NOMO-1 (cell line): Measurements from ENCODE around the gene EHD2.
"Not testable (repeated sequence)": the region's sequence is repeated elsewhere in the genome, so short reads cannot be mapped to it uniquely, and the experiment has no call there.

Experiments used
- DNase-seq, 2 experiments: peaks; one replicate each; lab custom pipeline; 2025; ENCODE audit not compliant: unreplicated experiment in 2 of 2; lab: John Stamatoyannopoulos, UW

EHD2 gene

GRCh38 chr19:47711652-47712242, 1.5 kb upstream of the EHD2 start:
- DNase-seq = no peak

GRCh38 chr19:47714339-47714738, 1.1 kb downstream of the EHD2 start:
- DNase-seq = no peak

- not testable (repeated sequence) for DNase-seq
These were observed 1.6 kb downstream of the EHD2 start for GRCh38 chr19:47714855-47715254.

- DNase-seq = no peak
These were observed 3.2 kb downstream of the EHD2 start for GRCh38 chr19:47716270-47716937.

- DNase-seq = not testable (repeated sequence)
These were observed 5.3 kb downstream of the EHD2 start for GRCh38 chr19:47718415-47719046.

- DNase-seq = no peak
These were observed 6.0 kb downstream of the EHD2 start for GRCh38 chr19:47719047-47719859.

GRCh38 chr19:47720669-47721422, 7.6 kb downstream of the EHD2 start:
- DNase-seq = no peak

- DNase-seq = peak; percentile 68 to 75
These were observed 10.3 kb downstream of the EHD2 start for GRCh38 chr19:47723581-47723940.

GRCh38 chr19:47725759-47726401, 12.7 kb downstream of the EHD2 start:
- DNase-seq = peak; percentile 82 to 83

GRCh38 chr19:47726467-47726866, 13.2 kb downstream of the EHD2 start:
- peak in 1 of 2 experiments; percentile 7 for DNase-seq

GRCh38 chr19:47728295-47728694, 15.1 kb downstream of the EHD2 start:
- not testable (repeated sequence) for DNase-seq

- DNase-seq = no peak
These were observed 16.2 kb downstream of the EHD2 start for GRCh38 chr19:47729468-47729798.

GRCh38 chr19:47729799-47730520, 16.7 kb downstream of the EHD2 start:
- no peak for DNase-seq

GRCh38 chr19:47730521-47730889, 17.3 kb downstream of the EHD2 start:
- no peak for DNase-seq

GRCh38 chr19:47730910-47731309, 17.7 kb downstream of the EHD2 start:
- no peak for DNase-seq

- no peak for DNase-seq
These were observed 21.9 kb downstream of the EHD2 start for GRCh38 chr19:47735131-47735530.

GRCh38 chr19:47740866-47741519, 27.8 kb downstream of the EHD2 start:
- no peak for DNase-seq

GRCh38 chr19:47741544-47742140, 28.4 kb downstream of the EHD2 start:
- DNase-seq = no peak

- no peak for DNase-seq
These were observed 29.4 kb downstream of the EHD2 start for GRCh38 chr19:47742634-47743033.
